ENCODE data around the gene MYO15B.

Gene MYO15B

DNA sequence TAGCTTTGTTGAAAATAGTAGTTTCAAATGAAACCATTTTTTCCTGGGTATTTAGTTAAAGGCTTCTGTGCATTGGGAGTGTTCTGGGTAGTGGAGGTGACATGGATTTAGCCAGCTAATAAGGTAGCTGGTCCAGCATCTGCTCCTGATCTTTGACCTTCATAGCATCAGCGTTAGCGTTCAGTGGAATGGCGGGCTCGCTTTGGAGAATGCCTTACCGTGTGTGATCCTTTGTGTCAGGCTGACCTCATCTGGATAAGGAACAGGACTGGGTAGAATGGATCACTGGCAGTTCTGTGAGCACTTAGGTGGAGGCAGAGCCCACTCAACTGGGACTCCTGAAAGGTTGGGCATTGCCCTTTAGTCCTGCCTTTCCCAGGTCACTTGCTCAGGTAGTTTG lies 83.3 kb downstream of the MYO15B start:
- DNase-seq: no peak

DNA sequence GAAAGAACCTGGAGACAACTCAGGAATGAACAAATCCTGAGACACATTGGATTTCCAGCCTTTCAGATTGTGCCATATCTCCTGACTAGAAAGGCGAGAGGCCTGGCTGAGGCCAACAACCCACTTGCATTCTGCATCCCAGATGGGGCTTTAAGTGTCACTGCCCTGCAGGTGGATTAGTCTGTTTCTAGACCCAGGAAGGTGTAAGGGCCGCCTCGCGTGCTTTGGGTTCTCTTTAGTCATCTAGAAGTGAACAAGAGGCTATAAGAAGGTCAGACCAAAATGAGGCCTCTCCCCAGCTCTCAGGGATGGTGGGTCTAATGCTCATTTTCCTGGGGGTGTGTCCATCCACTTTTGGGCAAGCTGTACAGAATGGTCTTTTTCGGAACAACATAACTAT lies 84.4 kb downstream of the MYO15B start:
- DNase-seq: no peak

DNA sequence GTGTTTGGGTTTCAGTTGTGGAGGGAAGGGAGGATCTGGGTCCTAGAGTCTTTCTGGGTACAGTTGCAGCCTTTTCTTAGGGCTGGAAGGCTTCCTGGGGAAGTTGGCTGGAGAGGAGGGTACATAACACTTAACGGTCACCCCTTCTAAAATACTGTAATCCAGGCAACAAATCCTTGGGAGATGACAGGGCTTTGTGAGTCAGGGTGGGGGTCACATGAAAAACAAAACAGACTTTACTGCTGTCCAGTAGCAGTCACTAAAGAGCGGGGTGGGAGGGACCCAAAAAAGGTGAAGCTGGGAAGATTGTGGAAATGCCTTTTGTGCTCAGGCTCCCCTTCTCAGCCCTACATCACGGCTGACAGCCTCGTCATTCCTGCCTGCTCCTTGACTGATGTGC lies 85.9 kb downstream of the MYO15B start:
- DNase-seq: no peak
